ENCODE data around the gene UTP14A. TPM values are rescaled to one million over a fixed set of nuclear protein-coding genes. Genes with fewer than 3 reads are reported as not detected.

UTP14A gene
- total RNA-seq, 1 experiment from 2014 or later: 15.3 TPM

- no peaks in the 10 kb centered on the region for H3K36me3 ChIP-seq
- no peaks in the 10 kb centered on the region for H3K27me3 ChIP-seq
- H3K4me3 ChIP-seq: no peak overlapping the region
- no peak for DNase-seq
- no peaks in the 10 kb centered on the region for H3K9me3 ChIP-seq
These were observed 29.0 kb downstream of the UTP14A start for GRCh38 chrX:129934952-129935351.

GRCh38 chrX:129938081-129938480 lies 32.1 kb downstream of the UTP14A start:
- no peaks in the 10 kb centered on the region for H3K36me3 ChIP-seq
- H3K27me3 ChIP-seq: no peaks in the 10 kb centered on the region
- no peak overlapping the region for H3K4me3 ChIP-seq
- no peak for DNase-seq
- H3K9me3 ChIP-seq: no peaks in the 10 kb centered on the region

- no peaks in the 10 kb centered on the region for H3K27me3 ChIP-seq
- H3K9me3 ChIP-seq: no peaks in the 10 kb centered on the region
- H3K4me3 ChIP-seq: no peak overlapping the region
- DNase-seq: no peak
- H3K36me3 ChIP-seq: no peaks in the 10 kb centered on the region
These were observed 34.0 kb downstream of the UTP14A start for GRCh38 chrX:129939986-129940385.

GRCh38 chrX:129940721-129941120 lies 34.8 kb downstream of the UTP14A start:
- Histone ChIP-seq H3K4me3 (no peak overlapping the region), H3K36me3 (no peaks in the 10 kb centered on the region), H3K9me3 (no peaks in the 10 kb centered on the region), H3K27me3 (no peaks in the 10 kb centered on the region)
- DNase-seq: no peak

- no peak for DNase-seq
- Histone ChIP-seq H3K4me3 (no peak overlapping the region), H3K9me3 (no peaks in the 10 kb centered on the region), H3K27me3 (no peaks in the 10 kb centered on the region), H3K36me3 (no peaks in the 10 kb centered on the region)
These were observed 39.2 kb downstream of the UTP14A start for GRCh38 chrX:129945131-129945530.

GRCh38 chrX:129953334-129953648 lies 47.3 kb downstream of the UTP14A start:
- Histone ChIP-seq H3K27me3 (no peaks in the 10 kb centered on the region), H3K9me3 (no peaks in the 10 kb centered on the region), H3K4me3 (no peak overlapping the region), H3K36me3 (no peaks in the 10 kb centered on the region)
- no peak for DNase-seq

GRCh38 chrX:129953881-129954280 lies 47.9 kb downstream of the UTP14A start:
- H3K4me3 ChIP-seq: no peak overlapping the region
- no peaks in the 10 kb centered on the region for H3K9me3 ChIP-seq
- DNase-seq: no peak
- H3K36me3 ChIP-seq: no peaks in the 10 kb centered on the region
- no peaks in the 10 kb centered on the region for H3K27me3 ChIP-seq

- Histone ChIP-seq H3K36me3 (no peaks in the 10 kb centered on the region), H3K4me3 (no peak overlapping the region), H3K9me3 (no peaks in the 10 kb centered on the region), H3K27me3 (no peaks in the 10 kb centered on the region)
- DNase-seq: no peak
These were observed 48.8 kb downstream of the UTP14A start for GRCh38 chrX:129954804-129955203.

- Histone ChIP-seq H3K4me3 (no peak overlapping the region), H3K9me3 (no peaks in the 10 kb centered on the region), H3K36me3 (no peaks in the 10 kb centered on the region), H3K27me3 (no peaks in the 10 kb centered on the region)
- DNase-seq: no peak
These were observed 49.7 kb downstream of the UTP14A start for GRCh38 chrX:129955682-129956081.

GRCh38 chrX:129956145-129956544 lies 50.2 kb downstream of the UTP14A start:
- no peak for DNase-seq
- H3K9me3 ChIP-seq: no peaks in the 10 kb centered on the region

GRCh38 chrX:129956765-129957164 lies 50.8 kb downstream of the UTP14A start:
- no peak for DNase-seq
- H3K9me3 ChIP-seq: no peaks in the 10 kb centered on the region
- no peak overlapping the region; the same call in 1 of the 2 replicates for H3K4me3 ChIP-seq
- H3K36me3 ChIP-seq: no peaks in the 10 kb centered on the region
- H3K27me3 ChIP-seq: no peaks in the 10 kb centered on the region

More at GRCh38 chrX:129956145-129956544, 50.2 kb downstream of the UTP14A start:
- Histone ChIP-seq H3K4me3 (no peak overlapping the region), H3K36me3 (no peaks in the 10 kb centered on the region), H3K27me3 (no peaks in the 10 kb centered on the region)

GRCh38 chrX:129957241-129958082 lies 51.5 kb downstream of the UTP14A start:
- Histone ChIP-seq H3K36me3 (no peaks in the 10 kb centered on the region), H3K4me3 (peak overlapping the region; percentile 31), H3K27me3 (no peaks in the 10 kb centered on the region), H3K9me3 (no peaks in the 10 kb centered on the region)
- peak; percentile 48 for DNase-seq

GRCh38 chrX:129958083-129958465 lies 52.1 kb downstream of the UTP14A start:
- Histone ChIP-seq H3K9me3 (no peaks in the 10 kb centered on the region), H3K4me3 (no peak overlapping the region), H3K27me3 (no peaks in the 10 kb centered on the region), H3K36me3 (no peaks in the 10 kb centered on the region)
- no peak for DNase-seq

GRCh38 chrX:129958814-129959492 lies 53.0 kb downstream of the UTP14A start:
- Histone ChIP-seq H3K27me3 (no peaks in the 10 kb centered on the region), H3K36me3 (no peaks in the 10 kb centered on the region), H3K9me3 (no peaks in the 10 kb centered on the region), H3K4me3 (no peak overlapping the region)
- DNase-seq: no peak

GRCh38 chrX:129959493-129959832 lies 53.5 kb downstream of the UTP14A start:
- Histone ChIP-seq H3K27me3 (no peaks in the 10 kb centered on the region), H3K36me3 (no peaks in the 10 kb centered on the region), H3K9me3 (no peaks in the 10 kb centered on the region), H3K4me3 (no peak overlapping the region)
- no peak for DNase-seq

- H3K9me3 ChIP-seq: no peaks in the 10 kb centered on the region
- H3K4me3 ChIP-seq: no peak overlapping the region
- no peaks in the 10 kb centered on the region for H3K27me3 ChIP-seq
- H3K36me3 ChIP-seq: no peaks in the 10 kb centered on the region
- DNase-seq: peak; percentile 34
These were observed 55.5 kb downstream of the UTP14A start for GRCh38 chrX:129961180-129962083.

- Histone ChIP-seq H3K27me3 (no peaks in the 10 kb centered on the region), H3K4me3 (no peak overlapping the region), H3K9me3 (no peaks in the 10 kb centered on the region), H3K36me3 (no peaks in the 10 kb centered on the region)
- DNase-seq: no peak
These were observed 57.8 kb downstream of the UTP14A start for GRCh38 chrX:129963729-129964128.

Measured in MG63 (cell line).